ENCODE data around the gene BANF1. TPM values are rescaled to one million over a fixed set of nuclear protein-coding genes. Genes with fewer than 3 reads are reported as not detected.

The BANF1 gene
- total and polyA plus RNA-seq, 2 donors (not counting 1 experiment from before 2014, with no cell fraction given): 74.3 to 99.3 TPM

DNA sequence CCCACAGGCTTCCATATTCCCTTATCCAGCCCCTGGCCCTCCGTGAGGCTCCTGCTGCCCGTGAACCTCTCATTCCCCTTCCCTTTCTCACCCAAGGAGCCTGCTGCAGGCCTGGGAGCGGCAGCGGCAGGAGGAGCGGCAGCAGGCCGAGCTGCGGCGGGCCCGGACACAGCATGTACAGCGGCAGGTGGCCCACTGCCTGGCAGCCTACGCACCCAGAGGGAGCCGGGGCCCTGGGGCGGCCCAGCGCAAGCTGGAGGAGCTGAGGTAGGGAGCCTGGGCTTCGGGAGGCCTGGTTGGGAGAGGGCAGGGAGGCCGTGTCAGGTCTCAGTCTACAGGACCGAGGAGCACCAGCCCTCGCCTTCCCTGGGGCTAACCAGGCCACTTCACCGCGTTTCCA is 48.8 kb upstream of the BANF1 start:
- Histone ChIP-seq H3K4me1 (ENCODE audit: control insufficient read depth in 2 of 2, insufficient read depth in 2 of 2, low read length in 2 of 2) (peaks cover 17 to 20% of the 10 kb centered on the region in 2 donors), H3K9me3 (ENCODE audit: control extremely low read depth in 1 of 3, control insufficient read depth in 2 of 3, insufficient read depth in 1 of 3, low read length in 2 of 3) (peaks cover 0 to 3% (median 0%) of the 10 kb centered on the region in 3 donors), H3K79me2 (ENCODE audit: control insufficient read depth, insufficient read depth, low read length) (no peaks in the 10 kb centered on the region), H3K4me2 (replicated peaks; ENCODE audit: low read depth, low read length, poor library complexity, severe bottlenecking) (no peak overlapping the region), H3K4me3 (ENCODE audit: control extremely low read depth in 1 of 5, extremely low read depth in 1 of 5, insufficient read depth in 1 of 5, low read depth in 2 of 5, low read length in 4 of 5) (no peak overlapping the region), H3K36me3 (replicated peaks in 1 of 2; ENCODE audit: control extremely low read depth in 1 of 2, control insufficient read depth in 1 of 2, extremely low read depth in 1 of 2, insufficient read depth in 2 of 2, low read length in 1 of 2) (no peaks in the 10 kb centered on the region), H3K27me3 (replicated peaks in 1 of 4; ENCODE audit: control extremely low read depth in 1 of 4, control insufficient read depth in 3 of 4, insufficient read depth in 4 of 4, low read length in 3 of 4) (no peaks in the 10 kb centered on the region), H4K20me1 (ENCODE audit: control insufficient read depth, insufficient read depth, low read length, poor library complexity, severe bottlenecking) (no peaks in the 10 kb centered on the region), H3K27ac (ENCODE audit: low read length in 2 of 2) (no peak overlapping the region), H3K9ac (ENCODE audit: low read length) (no peak overlapping the region), H2AFZ (ENCODE audit: insufficient read depth, low read depth, low read length, poor library complexity, severe bottlenecking) (no peak overlapping the region)
- Mint-ChIP-seq H3K4me1 (peaks cover 21% of the 10 kb centered on the region), H3K27ac (no peak overlapping the region), H3K27me3 (peaks cover 7% of the 10 kb centered on the region), H3K9me3 (ENCODE audit: insufficient read depth) (no peaks in the 10 kb centered on the region), H3K4me3 (no peak overlapping the region)
- ATAC-seq (ENCODE audit: low read depth): no peak
- 97% methylated on average over 17 of the region's 20 CpGs for WGBS (ENCODE audit: insufficient coverage)
- intact Hi-C loops (cut with micrococcal nuclease): no loop called here
- TF ChIP-seq EZH2 (IDR thresholded peaks at IDR 0.05; ENCODE audit: borderline replicate concordance, insufficient read depth, low read depth, low read length, poor library complexity, severe bottlenecking): no peak
- no peak for TF ChIP-seq CTCF (IDR thresholded peaks at IDR 0.05)
- no peak for DNase-seq
- POLR2A ChIA-PET: no interaction called here
- CTCF ChIA-PET: no interaction called here

DNA sequence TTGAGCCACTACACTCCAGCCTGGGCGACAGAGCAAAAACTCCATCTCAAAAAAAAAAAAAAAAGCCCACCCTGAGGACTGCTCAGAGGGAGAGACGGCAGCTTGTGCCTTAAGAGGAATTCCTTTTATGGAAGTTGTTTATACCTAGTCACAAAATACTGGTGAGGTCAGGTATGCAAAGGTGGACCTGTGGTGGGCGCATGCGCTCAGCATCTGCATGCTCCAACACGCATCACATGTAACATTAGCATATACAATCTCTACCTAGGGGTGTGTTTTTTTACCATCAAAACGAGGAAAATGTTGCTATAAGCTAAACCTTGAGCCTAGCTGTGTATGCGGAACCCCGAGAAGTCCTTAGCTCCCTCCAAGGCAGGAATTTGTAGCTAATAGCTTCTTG is 47.5 kb upstream of the BANF1 start:
- H3K4me3 Mint-ChIP-seq: no peak overlapping the region

More for the DNA sequence above, 47.5 kb upstream of the BANF1 start:
- H3K79me2 ChIP-seq (ENCODE audit: control insufficient read depth, insufficient read depth, low read length): no peaks in the 10 kb centered on the region
- intact Hi-C loops (cut with micrococcal nuclease): no loop called here
- Mint-ChIP-seq H3K9me3 (ENCODE audit: insufficient read depth) (no peaks in the 10 kb centered on the region), H3K4me1 (peaks cover 24% of the 10 kb centered on the region), H3K27me3 (peaks cover 3% of the 10 kb centered on the region), H3K27ac (no peak overlapping the region)
- H4K20me1 ChIP-seq (ENCODE audit: control insufficient read depth, insufficient read depth, low read length, poor library complexity, severe bottlenecking): no peaks in the 10 kb centered on the region
- H3K36me3 ChIP-seq (replicated peaks in 1 of 2; ENCODE audit: control extremely low read depth in 1 of 2, control insufficient read depth in 1 of 2, extremely low read depth in 1 of 2, insufficient read depth in 2 of 2, low read length in 1 of 2): no peaks in the 10 kb centered on the region
- WGBS (ENCODE audit: insufficient coverage): 90% methylated on average over 5 of the region's 8 CpGs
- no peak for ATAC-seq (ENCODE audit: low read depth)
- H3K4me1 ChIP-seq (ENCODE audit: control insufficient read depth in 2 of 2, insufficient read depth in 2 of 2, low read length in 2 of 2): peaks cover 17 to 20% of the 10 kb centered on the region in 2 donors
- no peak overlapping the region for H3K27ac ChIP-seq (ENCODE audit: low read length in 2 of 2)
- H3K9me3 ChIP-seq (ENCODE audit: control extremely low read depth in 1 of 3, control insufficient read depth in 2 of 3, insufficient read depth in 1 of 3, low read length in 2 of 3): peaks cover 0 to 3% (median 0%) of the 10 kb centered on the region in 3 donors
- DNase-seq: no peak
- H3K4me2 ChIP-seq (replicated peaks; ENCODE audit: low read depth, low read length, poor library complexity, severe bottlenecking): no peak overlapping the region
- H3K4me3 ChIP-seq (ENCODE audit: control extremely low read depth in 1 of 5, extremely low read depth in 1 of 5, insufficient read depth in 1 of 5, low read depth in 2 of 5, low read length in 4 of 5): no peak overlapping the region
- no peaks in the 10 kb centered on the region for H3K27me3 ChIP-seq (replicated peaks in 1 of 4; ENCODE audit: control extremely low read depth in 1 of 4, control insufficient read depth in 3 of 4, insufficient read depth in 4 of 4, low read length in 3 of 4)
- TF ChIP-seq EZH2 (IDR thresholded peaks at IDR 0.05; ENCODE audit: borderline replicate concordance, insufficient read depth, low read depth, low read length, poor library complexity, severe bottlenecking) (no peak), CTCF (IDR thresholded peaks at IDR 0.05) (no peak)
- ChIA-PET POLR2A (interaction anchor here (1.1 kb wide), 1 partner anchor 65 kb away, joined by 3 read pairs; no protein-coding TSS in a partner anchor), CTCF (interaction anchor here (1.5 kb wide), 1 partner anchor 65 kb away, joined by 3 read pairs; the partner anchor contains the start of gene CCDC85B)
- no peak overlapping the region for H2AFZ ChIP-seq (ENCODE audit: insufficient read depth, low read depth, low read length, poor library complexity, severe bottlenecking)
- H3K9ac ChIP-seq (ENCODE audit: low read length): no peak overlapping the region
